ENCODE data around the gene PLXNA4. TPM values are rescaled to one million over a fixed set of nuclear protein-coding genes. Genes with fewer than 3 reads are reported as not detected.
A peak's percentile ranks its signal among the peaks of the same experiment; 100 is the strongest.

PLXNA4 gene
- total RNA-seq, 3 donors from 2014 or later = 0.08 to 0.38 (median 0.08) TPM

- H3K4me3 Mint-ChIP-seq = no peak overlapping the region
- H3K36me3 Mint-ChIP-seq (ENCODE audit: insufficient read depth) = no peaks in the 10 kb centered on the region
- no peaks in the 10 kb centered on the region for H3K4me1 Mint-ChIP-seq (ENCODE audit: low read depth)
- no peaks in the 10 kb centered on the region for H3K9me3 Mint-ChIP-seq
- ATAC-seq = no peak
- DNase-seq = no peak
- H3K27me3 Mint-ChIP-seq (ENCODE audit: low read depth) = peaks cover 39% of the 10 kb centered on the region
Measured at GRCh38 chr7:132564849-132565248, 11.4 kb downstream of the PLXNA4 start.

- Mint-ChIP-seq H3K27me3 (ENCODE audit: low read depth) (peaks cover 36% of the 10 kb centered on the region), H3K9me3 (no peaks in the 10 kb centered on the region), H3K4me3 (no peak overlapping the region), H3K4me1 (ENCODE audit: low read depth) (no peaks in the 10 kb centered on the region), H3K36me3 (ENCODE audit: insufficient read depth) (no peaks in the 10 kb centered on the region)
- ATAC-seq = no peak
- DNase-seq = no peak
Measured at GRCh38 chr7:132564090-132564489, 12.2 kb downstream of the PLXNA4 start.

DNA sequence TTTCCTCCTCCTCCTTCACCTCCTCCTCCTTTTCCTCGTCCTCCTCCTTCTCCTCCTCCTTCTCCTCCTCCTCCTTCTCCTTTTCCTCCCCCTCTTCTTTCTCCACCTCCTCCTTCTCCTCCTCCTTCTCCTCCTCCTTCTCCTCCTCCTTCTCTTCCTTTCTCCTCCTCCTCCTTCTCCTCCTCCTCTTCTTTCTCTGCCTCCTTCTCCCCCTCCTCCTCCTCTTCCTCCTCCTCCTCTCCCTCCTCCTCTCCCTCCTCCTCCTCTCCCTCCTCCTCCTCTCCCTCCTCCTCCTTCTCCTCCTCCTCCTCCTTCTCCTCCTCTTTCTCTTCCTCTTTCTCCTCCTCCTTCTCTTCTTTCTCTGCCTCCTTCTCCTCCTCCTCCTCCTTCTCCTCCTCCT lies 13.6 kb downstream of the PLXNA4 start:
- H3K36me3 Mint-ChIP-seq (ENCODE audit: insufficient read depth) = no peaks in the 10 kb centered on the region
- H3K9me3 Mint-ChIP-seq = no peaks in the 10 kb centered on the region
- H3K4me3 Mint-ChIP-seq = no peak overlapping the region
- H3K27me3 Mint-ChIP-seq (ENCODE audit: low read depth) = peaks cover 28% of the 10 kb centered on the region
- peaks cover under 1% of the 10 kb centered on the region for H3K4me1 Mint-ChIP-seq (ENCODE audit: low read depth)
- ATAC-seq = no peak
- DNase-seq = no peak

GRCh38 chr7:132561763-132562162 lies 14.5 kb downstream of the PLXNA4 start:
- Mint-ChIP-seq H3K4me1 (ENCODE audit: low read depth) (peaks cover 3% of the 10 kb centered on the region), H3K9me3 (no peaks in the 10 kb centered on the region), H3K36me3 (ENCODE audit: insufficient read depth) (no peaks in the 10 kb centered on the region), H3K4me3 (no peak overlapping the region), H3K27me3 (ENCODE audit: low read depth) (peaks cover 23% of the 10 kb centered on the region)
- ATAC-seq (no peak), DNase-seq (no peak)

- H3K9me3 Mint-ChIP-seq = no peaks in the 10 kb centered on the region
- H3K4me3 Mint-ChIP-seq = no peak overlapping the region
- H3K36me3 Mint-ChIP-seq (ENCODE audit: insufficient read depth) = no peaks in the 10 kb centered on the region
- ATAC-seq (no peak), DNase-seq (no peak)
- H3K4me1 Mint-ChIP-seq (ENCODE audit: low read depth) = peaks cover 3% of the 10 kb centered on the region
- H3K27me3 Mint-ChIP-seq (ENCODE audit: low read depth) = peaks cover 17% of the 10 kb centered on the region
Measured at GRCh38 chr7:132560825-132561529, 15.3 kb downstream of the PLXNA4 start.

DNA sequence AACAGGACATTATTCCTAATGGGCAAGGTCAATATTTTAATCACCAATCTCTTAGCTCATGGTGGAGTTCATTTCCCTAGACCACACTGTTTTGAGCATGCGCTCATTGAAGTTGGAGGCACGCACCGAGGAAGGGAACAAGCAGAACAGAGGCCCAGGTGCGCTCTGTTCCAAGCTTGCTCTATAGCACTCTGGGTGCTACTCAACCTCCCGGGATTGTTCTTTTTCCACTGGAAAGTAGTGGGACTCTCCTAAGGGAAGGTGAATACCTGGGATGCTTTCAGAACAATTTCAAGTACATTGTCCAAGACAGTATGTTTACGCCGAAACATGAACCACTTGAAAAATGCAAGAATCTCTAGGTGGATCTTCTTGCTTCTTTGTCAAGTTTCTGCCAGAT lies 16.2 kb downstream of the PLXNA4 start:
- peaks cover 3% of the 10 kb centered on the region for H3K4me1 Mint-ChIP-seq (ENCODE audit: low read depth)
- DNase-seq (no peak), ATAC-seq (no peak)
- H3K4me3 Mint-ChIP-seq = no peak overlapping the region
- no peaks in the 10 kb centered on the region for H3K36me3 Mint-ChIP-seq (ENCODE audit: insufficient read depth)
- H3K9me3 Mint-ChIP-seq = no peaks in the 10 kb centered on the region
- H3K27me3 Mint-ChIP-seq (ENCODE audit: low read depth) = peaks cover 10% of the 10 kb centered on the region

- H3K36me3 Mint-ChIP-seq (ENCODE audit: insufficient read depth) = no peaks in the 10 kb centered on the region
- ATAC-seq (no peak), DNase-seq (no peak)
- no peaks in the 10 kb centered on the region for H3K9me3 Mint-ChIP-seq
- no peak overlapping the region for H3K4me3 Mint-ChIP-seq
- no peaks in the 10 kb centered on the region for H3K27me3 Mint-ChIP-seq (ENCODE audit: low read depth)
- peaks cover 3% of the 10 kb centered on the region for H3K4me1 Mint-ChIP-seq (ENCODE audit: low read depth)
Measured at GRCh38 chr7:132558815-132559214, 17.5 kb downstream of the PLXNA4 start.

GRCh38 chr7:132557489-132558044 lies 18.7 kb downstream of the PLXNA4 start:
- Mint-ChIP-seq H3K36me3 (ENCODE audit: insufficient read depth) (no peaks in the 10 kb centered on the region), H3K9me3 (no peaks in the 10 kb centered on the region), H3K4me3 (no peak overlapping the region), H3K4me1 (ENCODE audit: low read depth) (peaks cover 3% of the 10 kb centered on the region), H3K27me3 (ENCODE audit: low read depth) (no peaks in the 10 kb centered on the region)
- DNase-seq (no peak), ATAC-seq (no peak)

DNA sequence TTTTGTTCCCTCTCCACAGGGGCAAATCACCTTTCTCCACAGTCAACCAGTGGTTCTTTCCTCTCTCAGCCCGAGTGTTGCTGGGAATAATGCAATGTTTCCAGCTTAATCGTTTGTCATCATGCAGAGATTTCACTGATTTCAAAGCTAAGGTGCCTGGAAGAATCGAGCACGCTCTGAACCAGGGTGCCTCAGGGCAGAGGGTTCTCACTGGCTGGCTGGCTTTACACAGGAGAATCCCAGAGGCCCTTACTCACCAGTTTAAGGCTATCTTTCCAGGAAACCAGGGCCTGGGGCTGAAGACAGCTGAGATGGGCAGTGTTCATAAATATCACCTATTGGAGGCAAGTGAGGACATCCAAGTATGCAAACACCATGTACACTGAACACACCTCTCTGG lies 21.8 kb downstream of the PLXNA4 start:
- no peak for ATAC-seq
- no peak overlapping the region for H3K4me3 Mint-ChIP-seq
- peaks cover 9% of the 10 kb centered on the region for H3K9me3 Mint-ChIP-seq

DNA sequence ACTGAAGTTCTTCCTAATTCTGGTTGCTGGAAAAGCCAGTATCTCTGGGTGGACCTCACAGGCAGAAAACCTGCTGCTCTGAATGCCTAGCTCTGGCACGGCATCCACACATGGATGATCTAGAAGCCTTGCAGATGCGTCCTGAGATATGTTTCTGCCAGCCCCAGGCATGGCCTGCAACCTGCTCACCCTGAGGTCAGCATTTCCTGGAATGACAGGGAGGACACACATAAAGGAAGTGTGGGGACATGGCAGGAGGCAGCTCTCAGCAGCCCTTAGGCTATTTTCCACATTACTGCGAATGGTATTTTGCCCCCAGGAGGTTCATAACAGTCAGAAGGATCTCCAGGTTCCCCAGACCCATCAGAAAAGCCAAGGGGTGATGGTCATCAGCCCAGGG lies 23.2 kb downstream of the PLXNA4 start:
- ATAC-seq = no peak
- H3K4me1 Mint-ChIP-seq (ENCODE audit: low read depth) = peaks cover 3% of the 10 kb centered on the region
- H3K4me3 Mint-ChIP-seq = no peak overlapping the region
- H3K9me3 Mint-ChIP-seq = peaks cover 9% of the 10 kb centered on the region
- DNase-seq = no peak
- peaks cover 6% of the 10 kb centered on the region for H3K27me3 Mint-ChIP-seq (ENCODE audit: low read depth)
- peaks cover 1% of the 10 kb centered on the region for H3K36me3 Mint-ChIP-seq (ENCODE audit: insufficient read depth)

More for the DNA sequence above, 21.8 kb downstream of the PLXNA4 start:
- H3K36me3 Mint-ChIP-seq (ENCODE audit: insufficient read depth) = peaks cover 1% of the 10 kb centered on the region
- DNase-seq = no peak
- H3K4me1 Mint-ChIP-seq (ENCODE audit: low read depth) = peaks cover 3% of the 10 kb centered on the region
- H3K27me3 Mint-ChIP-seq (ENCODE audit: low read depth) = peaks cover 6% of the 10 kb centered on the region

GRCh38 chr7:132551886-132552285 lies 24.4 kb downstream of the PLXNA4 start:
- ATAC-seq (no peak), DNase-seq (no peak)
- Mint-ChIP-seq H3K4me1 (ENCODE audit: low read depth) (no peaks in the 10 kb centered on the region), H3K4me3 (no peak overlapping the region), H3K9me3 (peaks cover 9% of the 10 kb centered on the region), H3K27me3 (ENCODE audit: low read depth) (peaks cover 8% of the 10 kb centered on the region), H3K36me3 (ENCODE audit: insufficient read depth) (peaks cover 1% of the 10 kb centered on the region)

- no peak overlapping the region for H3K4me3 Mint-ChIP-seq
- peaks cover 9% of the 10 kb centered on the region for H3K27me3 Mint-ChIP-seq (ENCODE audit: low read depth)
- H3K9me3 Mint-ChIP-seq = peaks cover 9% of the 10 kb centered on the region
- no peaks in the 10 kb centered on the region for H3K4me1 Mint-ChIP-seq (ENCODE audit: low read depth)
- ATAC-seq = no peak
- peaks cover 1% of the 10 kb centered on the region for H3K36me3 Mint-ChIP-seq (ENCODE audit: insufficient read depth)
- no peak for DNase-seq
Measured at GRCh38 chr7:132551439-132551838, 24.8 kb downstream of the PLXNA4 start.

DNA sequence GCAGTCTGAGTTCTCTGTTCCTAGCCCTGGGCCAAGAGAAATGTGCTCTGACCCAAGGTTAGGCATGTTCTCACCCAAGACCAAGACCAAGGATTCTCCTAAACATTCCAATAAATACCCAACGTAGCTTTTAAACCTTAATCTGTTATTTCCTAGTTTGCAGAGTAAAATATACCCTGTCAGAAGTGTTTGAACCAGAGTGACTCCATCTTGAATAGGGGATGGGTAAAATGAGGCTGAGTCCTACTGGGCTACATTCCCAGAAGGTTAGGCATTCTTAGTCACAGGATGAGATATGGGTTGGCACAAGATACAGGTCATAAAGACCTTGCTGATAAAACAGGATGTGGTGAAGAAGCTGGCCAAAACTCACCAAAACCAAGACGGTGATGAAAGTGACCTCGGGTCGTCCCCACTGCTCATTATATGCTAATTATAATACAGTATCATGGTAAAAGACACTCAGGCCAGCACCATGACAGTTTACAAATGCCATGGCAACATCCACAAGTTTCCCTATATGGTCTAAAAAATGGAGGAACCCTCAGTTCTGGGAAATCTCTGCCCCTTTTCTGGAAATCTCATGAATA lies 27.7 kb downstream of the PLXNA4 start:
- Mint-ChIP-seq H3K9me3 (peaks cover 14% of the 10 kb centered on the region), H3K27me3 (ENCODE audit: low read depth) (peaks cover 9% of the 10 kb centered on the region), H3K4me3 (no peak overlapping the region), H3K36me3 (ENCODE audit: insufficient read depth) (peaks cover 5% of the 10 kb centered on the region), H3K4me1 (ENCODE audit: low read depth) (no peaks in the 10 kb centered on the region)
- DNase-seq (no peak), ATAC-seq (peak in 1 of 2 donors; percentile 18)

DNA sequence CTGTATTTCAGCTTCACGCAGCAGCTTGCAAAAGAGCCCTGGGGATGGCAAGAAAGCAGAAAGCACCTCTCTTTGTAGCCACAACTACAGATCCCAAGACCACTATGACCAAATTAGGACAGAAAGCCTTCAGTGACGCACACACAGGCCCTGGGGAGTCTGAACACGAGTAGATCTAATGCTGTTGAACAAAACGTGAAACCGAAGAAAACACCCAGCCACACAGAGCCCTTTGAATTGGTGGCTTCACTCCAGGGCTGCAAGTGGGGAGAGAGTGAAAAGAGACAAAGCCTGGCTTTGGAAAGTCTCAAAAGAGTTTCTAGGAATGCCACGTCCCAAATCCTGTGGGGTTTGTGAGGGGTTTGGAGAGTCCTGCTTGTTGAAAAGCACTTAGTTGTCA lies 28.4 kb downstream of the PLXNA4 start:
- ATAC-seq = no peak
- Mint-ChIP-seq H3K27me3 (ENCODE audit: low read depth) (peaks cover 9% of the 10 kb centered on the region), H3K4me3 (no peak overlapping the region), H3K9me3 (peaks cover 22% of the 10 kb centered on the region), H3K4me1 (ENCODE audit: low read depth) (no peaks in the 10 kb centered on the region), H3K36me3 (ENCODE audit: insufficient read depth) (peaks cover 7% of the 10 kb centered on the region)
- DNase-seq = no peak
